WTC11 (cell line): ENCODE measurements around the gene SCO1. TPM values are rescaled to one million over a fixed set of nuclear protein-coding genes. Genes with fewer than 3 reads are reported as not detected.

Source experiments
- ATAC-seq: fragments of 200-7000 bp; cut with Tn5 transposase; 2 replicates; pipeline ENCODE4 v1.10.0; 2021; ENCODE audit warnings: mild to moderate bottlenecking, moderate library complexity
- CTCF ChIA-PET: fragments of 300-600 bp; sonication (Branson Sonifier 250); formaldehyde crosslinking; loops from one replicate; lab custom pipeline; 2021; ENCODE audit warnings: antibody characterized with exemption; lab: Charles Lee
- POLR2A ChIA-PET: fragments of 350-600 bp; sonication (Branson Sonifier 250); formaldehyde crosslinking; loops from one replicate; lab custom pipeline; 2021; ENCODE audit warnings: antibody characterized with exemption; lab: Charles Lee
- DNase-seq: peaks from one replicate; pipeline ENCODE4 v3.0.0; 2021; ENCODE audit warnings: low spot score
- H3K27ac Mint-ChIP-seq: 2 replicates; pipeline ENCODE4 v1.8.0; 2021; ENCODE audit warnings: mixed read lengths
- H3K27me3 Mint-ChIP-seq: 2 replicates; pipeline ENCODE4 v1.8.0; 2021; ENCODE audit warnings: low read depth, mild to moderate bottlenecking, moderate library complexity, mixed read lengths
- H3K36me3 Mint-ChIP-seq: 2 replicates; pipeline ENCODE4 v1.8.0; 2021; ENCODE audit warnings: mixed read lengths
- H3K4me1 Mint-ChIP-seq: 2 replicates; pipeline ENCODE4 v1.8.0; 2022; ENCODE audit warnings: mixed read lengths
- H3K4me3 Mint-ChIP-seq: 2 replicates; pipeline ENCODE4 v1.8.0; 2021; ENCODE audit warnings: mild to moderate bottlenecking, moderate library complexity, mixed read lengths
- H3K9me3 Mint-ChIP-seq: 2 replicates; pipeline ENCODE4 v1.8.0; 2021; ENCODE audit warnings: mixed read lengths
- CREM ChIP-seq: sonication (generic); formaldehyde crosslinking; IDR thresholded peaks from 2 replicates; pipeline ENCODE4 v1.8.1; 2022; ENCODE audit warnings: mild to moderate bottlenecking, missing genetic modification reagents, moderate library complexity
- GABPB1 ChIP-seq: sonication (generic); formaldehyde crosslinking; IDR thresholded peaks from 2 replicates; pipeline ENCODE4 v1.8.1; 2023; ENCODE audit warnings: mild to moderate bottlenecking, missing genetic modification reagents
- HMGA2 ChIP-seq: fragments of 250-450 bp; sonication (Bioruptor Pico); IDR thresholded peaks from 2 replicates; pipeline ENCODE4 v1.4.0; 2021; ENCODE audit warnings: mild to moderate bottlenecking, moderate library complexity
- IRF2 ChIP-seq: sonication (generic); formaldehyde crosslinking; IDR thresholded peaks from 2 replicates; pipeline ENCODE4 v1.8.0; 2022; ENCODE audit warnings: low read depth, missing genetic modification reagents, borderline replicate concordance
- JUN ChIP-seq: sonication (generic); formaldehyde crosslinking; IDR thresholded peaks from 2 replicates; pipeline ENCODE4 v1.8.0; 2023; ENCODE audit warnings: mild to moderate bottlenecking, missing genetic modification reagents
- KAT7 ChIP-seq: sonication (generic); formaldehyde crosslinking; IDR thresholded peaks from 2 replicates; pipeline ENCODE4 v1.8.1; 2023; ENCODE audit warnings: missing genetic modification reagents, mild to moderate bottlenecking, borderline replicate concordance
- NFATC4 ChIP-seq: fragments of 250-450 bp; sonication (Bioruptor Pico); IDR thresholded peaks from 2 replicates; pipeline ENCODE4 v1.9.0; 2021; ENCODE audit warnings: mild to moderate bottlenecking
- NFE2L1 ChIP-seq: sonication (generic); formaldehyde crosslinking; IDR thresholded peaks from 2 replicates; pipeline ENCODE4 v1.8.1; 2023; ENCODE audit warnings: missing genetic modification reagents
- NFYB ChIP-seq: sonication (generic); formaldehyde crosslinking; conservative IDR thresholded peaks from 2 replicates; pipeline ENCODE4 v1.8.0; 2022; ENCODE audit warnings: low read depth, missing genetic modification reagents
- SOX15 ChIP-seq: fragments of 250-450 bp; sonication (Bioruptor Pico); IDR thresholded peaks from 2 replicates; pipeline ENCODE4 v1.9.0; 2021; ENCODE audit warnings: mild to moderate bottlenecking
- TEAD1 ChIP-seq: sonication (generic); formaldehyde crosslinking; IDR thresholded peaks from 2 replicates; pipeline ENCODE4 v1.8.0; 2022; ENCODE audit warnings: mild to moderate bottlenecking, missing genetic modification reagents
- TEAD4 ChIP-seq: sonication (generic); formaldehyde crosslinking; IDR thresholded peaks from 2 replicates; pipeline ENCODE4 v1.8.0; 2022; ENCODE audit warnings: mild to moderate bottlenecking, missing genetic modification reagents
- ZNF219 ChIP-seq: sonication (generic); formaldehyde crosslinking; IDR thresholded peaks from 2 replicates; pipeline ENCODE4 v1.8.0; 2023; ENCODE audit warnings: missing genetic modification reagents, mild to moderate bottlenecking, borderline replicate concordance
- ZNF396 ChIP-seq: fragments of 250-450 bp; sonication (Bioruptor Pico); IDR thresholded peaks from 2 replicates; pipeline ENCODE4 v1.8.0; 2021; ENCODE audit warnings: mild to moderate bottlenecking, moderate library complexity, borderline replicate concordance
- ZNF423 ChIP-seq: fragments of 250-450 bp; sonication (Bioruptor Pico); IDR thresholded peaks from 2 replicates; pipeline ENCODE4 v2.1.2; 2022; ENCODE audit warnings: mild to moderate bottlenecking, moderate library complexity
- total RNA-seq: library from RNA; stranded (reverse); gene quantifications from 3 replicates; pipeline ENCODE4 v1.2.3, GENCODE V29; 2021
- TF ChIP-seq, protein P1 (sequence below): sonication (generic); formaldehyde crosslinking; IDR thresholded peaks from 2 replicates; pipeline ENCODE4 v1.8.1; 2023; ENCODE audit warnings: mild to moderate bottlenecking, missing genetic modification reagents
- TF ChIP-seq, protein P2 (sequence below): sonication (generic); formaldehyde crosslinking; IDR thresholded peaks from 2 replicates; pipeline ENCODE4 v1.8.1; 2022; ENCODE audit warnings: missing genetic modification reagents, borderline replicate concordance
- TF ChIP-seq, protein P3 (sequence below): sonication (generic); formaldehyde crosslinking; IDR thresholded peaks from 2 replicates; pipeline ENCODE4 v1.8.1; 2023; ENCODE audit warnings: mild to moderate bottlenecking, missing genetic modification reagents
- TF ChIP-seq, protein P4 (sequence below): sonication (generic); formaldehyde crosslinking; IDR thresholded peaks from 2 replicates; pipeline ENCODE4 v1.8.1; 2023; ENCODE audit warnings: mild to moderate bottlenecking, missing genetic modification reagents, borderline replicate concordance

The SCO1 gene
- total RNA-seq, 1 experiment from 2014 or later: 63.8 TPM

DNA sequence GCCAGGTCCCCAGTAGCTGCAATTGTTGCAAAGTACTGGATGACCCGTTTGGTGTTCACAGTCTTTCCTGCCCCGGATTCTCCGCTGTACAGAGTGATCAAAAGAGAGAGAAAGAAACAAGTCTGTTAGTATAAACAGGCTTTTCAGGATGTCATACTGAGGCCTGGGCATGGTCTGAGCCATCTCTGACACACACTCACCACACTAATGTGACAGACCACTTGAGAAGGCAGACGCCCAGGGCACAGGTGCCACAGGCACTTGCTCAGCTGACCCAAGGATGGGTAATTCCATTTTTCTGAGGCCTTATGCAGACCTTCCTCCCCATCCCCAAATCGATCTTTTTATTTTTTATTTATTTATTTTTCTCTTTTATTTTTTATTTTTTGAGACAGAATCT is 47.7 kb downstream of the SCO1 start:
- Mint-ChIP-seq H3K27me3 (no peaks in the 10 kb centered on the region; the same call in 1 of the 2 replicates), H3K4me1 (no peaks in the 10 kb centered on the region), H3K4me3 (no peak overlapping the region), H3K27ac (no peak overlapping the region), H3K36me3 (no peaks in the 10 kb centered on the region), H3K9me3 (no peaks in the 10 kb centered on the region)
- ChIA-PET CTCF (interaction anchor here (1.0 to 1.7 kb wide), 2 partner anchors 21 to 32 kb away, joined by 5 to 7 read pairs; no protein-coding TSS in a partner anchor), POLR2A (no interaction called here)
- no peak for ATAC-seq
- no peak for TF ChIP-seq ZNF219
- TF ChIP-seq GABPB1: no peak
- TF ChIP-seq SOX15 (CRISPR knock-in tag): no peak
- no peak for TF ChIP-seq JUN (CRISPR knock-in tag)
- TF ChIP-seq, protein P1, sequence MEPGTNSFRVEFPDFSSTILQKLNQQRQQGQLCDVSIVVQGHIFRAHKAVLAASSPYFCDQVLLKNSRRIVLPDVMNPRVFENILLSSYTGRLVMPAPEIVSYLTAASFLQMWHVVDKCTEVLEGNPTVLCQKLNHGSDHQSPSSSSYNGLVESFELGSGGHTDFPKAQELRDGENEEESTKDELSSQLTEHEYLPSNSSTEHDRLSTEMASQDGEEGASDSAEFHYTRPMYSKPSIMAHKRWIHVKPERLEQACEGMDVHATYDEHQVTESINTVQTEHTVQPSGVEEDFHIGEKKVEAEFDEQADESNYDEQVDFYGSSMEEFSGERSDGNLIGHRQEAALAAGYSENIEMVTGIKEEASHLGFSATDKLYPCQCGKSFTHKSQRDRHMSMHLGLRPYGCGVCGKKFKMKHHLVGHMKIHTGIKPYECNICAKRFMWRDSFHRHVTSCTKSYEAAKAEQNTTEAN (CRISPR knock-in tag): no peak
- TF ChIP-seq ZNF396 (CRISPR knock-in tag): no peak
- TF ChIP-seq, protein P2, sequence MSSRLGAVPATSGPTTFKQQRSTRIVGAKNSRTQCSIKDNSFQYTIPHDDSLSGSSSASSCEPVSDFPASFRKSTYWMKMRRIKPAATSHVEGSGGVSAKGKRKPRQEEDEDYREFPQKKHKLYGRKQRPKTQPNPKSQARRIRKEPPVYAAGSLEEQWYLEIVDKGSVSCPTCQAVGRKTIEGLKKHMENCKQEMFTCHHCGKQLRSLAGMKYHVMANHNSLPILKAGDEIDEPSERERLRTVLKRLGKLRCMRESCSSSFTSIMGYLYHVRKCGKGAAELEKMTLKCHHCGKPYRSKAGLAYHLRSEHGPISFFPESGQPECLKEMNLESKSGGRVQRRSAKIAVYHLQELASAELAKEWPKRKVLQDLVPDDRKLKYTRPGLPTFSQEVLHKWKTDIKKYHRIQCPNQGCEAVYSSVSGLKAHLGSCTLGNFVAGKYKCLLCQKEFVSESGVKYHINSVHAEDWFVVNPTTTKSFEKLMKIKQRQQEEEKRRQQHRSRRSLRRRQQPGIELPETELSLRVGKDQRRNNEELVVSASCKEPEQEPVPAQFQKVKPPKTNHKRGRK (CRISPR knock-in tag): no peak
- no peak for TF ChIP-seq ZNF423 (CRISPR knock-in tag)
- TF ChIP-seq TEAD1 (CRISPR knock-in tag): no peak
- TF ChIP-seq KAT7 (CRISPR knock-in tag): no peak
- no peak for TF ChIP-seq NFYB (CRISPR knock-in tag)
- TF ChIP-seq, protein P3, sequence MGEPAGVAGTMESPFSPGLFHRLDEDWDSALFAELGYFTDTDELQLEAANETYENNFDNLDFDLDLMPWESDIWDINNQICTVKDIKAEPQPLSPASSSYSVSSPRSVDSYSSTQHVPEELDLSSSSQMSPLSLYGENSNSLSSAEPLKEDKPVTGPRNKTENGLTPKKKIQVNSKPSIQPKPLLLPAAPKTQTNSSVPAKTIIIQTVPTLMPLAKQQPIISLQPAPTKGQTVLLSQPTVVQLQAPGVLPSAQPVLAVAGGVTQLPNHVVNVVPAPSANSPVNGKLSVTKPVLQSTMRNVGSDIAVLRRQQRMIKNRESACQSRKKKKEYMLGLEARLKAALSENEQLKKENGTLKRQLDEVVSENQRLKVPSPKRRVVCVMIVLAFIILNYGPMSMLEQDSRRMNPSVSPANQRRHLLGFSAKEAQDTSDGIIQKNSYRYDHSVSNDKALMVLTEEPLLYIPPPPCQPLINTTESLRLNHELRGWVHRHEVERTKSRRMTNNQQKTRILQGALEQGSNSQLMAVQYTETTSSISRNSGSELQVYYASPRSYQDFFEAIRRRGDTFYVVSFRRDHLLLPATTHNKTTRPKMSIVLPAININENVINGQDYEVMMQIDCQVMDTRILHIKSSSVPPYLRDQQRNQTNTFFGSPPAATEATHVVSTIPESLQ (CRISPR knock-in tag): no peak
- TF ChIP-seq NFATC4 (CRISPR knock-in tag): no peak
- TF ChIP-seq, protein P4, sequence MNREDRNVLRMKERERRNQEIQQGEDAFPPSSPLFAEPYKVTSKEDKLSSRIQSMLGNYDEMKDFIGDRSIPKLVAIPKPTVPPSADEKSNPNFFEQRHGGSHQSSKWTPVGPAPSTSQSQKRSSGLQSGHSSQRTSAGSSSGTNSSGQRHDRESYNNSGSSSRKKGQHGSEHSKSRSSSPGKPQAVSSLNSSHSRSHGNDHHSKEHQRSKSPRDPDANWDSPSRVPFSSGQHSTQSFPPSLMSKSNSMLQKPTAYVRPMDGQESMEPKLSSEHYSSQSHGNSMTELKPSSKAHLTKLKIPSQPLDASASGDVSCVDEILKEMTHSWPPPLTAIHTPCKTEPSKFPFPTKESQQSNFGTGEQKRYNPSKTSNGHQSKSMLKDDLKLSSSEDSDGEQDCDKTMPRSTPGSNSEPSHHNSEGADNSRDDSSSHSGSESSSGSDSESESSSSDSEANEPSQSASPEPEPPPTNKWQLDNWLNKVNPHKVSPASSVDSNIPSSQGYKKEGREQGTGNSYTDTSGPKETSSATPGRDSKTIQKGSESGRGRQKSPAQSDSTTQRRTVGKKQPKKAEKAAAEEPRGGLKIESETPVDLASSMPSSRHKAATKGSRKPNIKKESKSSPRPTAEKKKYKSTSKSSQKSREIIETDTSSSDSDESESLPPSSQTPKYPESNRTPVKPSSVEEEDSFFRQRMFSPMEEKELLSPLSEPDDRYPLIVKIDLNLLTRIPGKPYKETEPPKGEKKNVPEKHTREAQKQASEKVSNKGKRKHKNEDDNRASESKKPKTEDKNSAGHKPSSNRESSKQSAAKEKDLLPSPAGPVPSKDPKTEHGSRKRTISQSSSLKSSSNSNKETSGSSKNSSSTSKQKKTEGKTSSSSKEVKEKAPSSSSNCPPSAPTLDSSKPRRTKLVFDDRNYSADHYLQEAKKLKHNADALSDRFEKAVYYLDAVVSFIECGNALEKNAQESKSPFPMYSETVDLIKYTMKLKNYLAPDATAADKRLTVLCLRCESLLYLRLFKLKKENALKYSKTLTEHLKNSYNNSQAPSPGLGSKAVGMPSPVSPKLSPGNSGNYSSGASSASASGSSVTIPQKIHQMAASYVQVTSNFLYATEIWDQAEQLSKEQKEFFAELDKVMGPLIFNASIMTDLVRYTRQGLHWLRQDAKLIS (CRISPR knock-in tag): no peak
- no peak for TF ChIP-seq NFE2L1
- TF ChIP-seq CREM (CRISPR knock-in tag): no peak
- DNase-seq: no peak

DNA sequence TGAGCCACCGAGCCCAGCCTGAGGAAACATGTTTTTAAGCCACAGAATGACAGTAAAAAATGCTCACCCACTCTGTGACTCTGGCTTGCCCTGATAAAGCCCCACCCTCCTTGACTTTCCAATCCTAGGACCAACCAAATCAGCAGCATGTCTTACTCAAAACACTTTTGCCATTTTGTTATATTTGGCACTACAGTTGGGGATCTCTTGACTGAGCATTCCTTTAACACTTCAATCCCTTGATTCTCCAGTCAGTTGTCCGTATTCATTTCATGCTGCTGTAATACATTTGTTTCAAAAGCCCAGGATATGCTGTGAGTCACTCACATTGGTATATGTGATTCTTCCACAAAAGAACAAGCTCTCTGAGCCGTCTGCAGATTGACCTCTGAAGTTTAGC is 48.4 kb downstream of the SCO1 start:
- H3K4me1 Mint-ChIP-seq: no peaks in the 10 kb centered on the region
- no peak overlapping the region for H3K4me3 Mint-ChIP-seq
- TF ChIP-seq TEAD4 (CRISPR knock-in tag): no peak
- TF ChIP-seq HMGA2 (CRISPR knock-in tag): no peak
- no peak for TF ChIP-seq IRF2 (CRISPR knock-in tag)
- TF ChIP-seq, all 79 proteins: peak for 0
- Mint-ChIP-seq H3K27me3 (no peaks in the 10 kb centered on the region; the same call in 1 of the 2 replicates), H3K27ac (no peak overlapping the region), H3K9me3 (no peaks in the 10 kb centered on the region), H3K36me3 (no peaks in the 10 kb centered on the region)
- DNase-seq (no peak), ATAC-seq (no peak)
- POLR2A ChIA-PET: no interaction called here
- CTCF ChIA-PET: no interaction called here
